ENCODE data around the gene SERPINF2. TPM values are rescaled to one million over a fixed set of nuclear protein-coding genes. Genes with fewer than 3 reads are reported as not detected.
"Not testable (repeated sequence)": the region's sequence is repeated elsewhere in the genome, so short reads cannot be mapped to it uniquely, and the experiment has no call there.

SERPINF2 gene
- total RNA-seq: 0.33 TPM
- long read RNA-seq, partial matches to known transcripts: 0 of 1 reads
- long read RNA-seq, other reads (novel, unspliced or antisense): 1 of 1 reads

DNA sequence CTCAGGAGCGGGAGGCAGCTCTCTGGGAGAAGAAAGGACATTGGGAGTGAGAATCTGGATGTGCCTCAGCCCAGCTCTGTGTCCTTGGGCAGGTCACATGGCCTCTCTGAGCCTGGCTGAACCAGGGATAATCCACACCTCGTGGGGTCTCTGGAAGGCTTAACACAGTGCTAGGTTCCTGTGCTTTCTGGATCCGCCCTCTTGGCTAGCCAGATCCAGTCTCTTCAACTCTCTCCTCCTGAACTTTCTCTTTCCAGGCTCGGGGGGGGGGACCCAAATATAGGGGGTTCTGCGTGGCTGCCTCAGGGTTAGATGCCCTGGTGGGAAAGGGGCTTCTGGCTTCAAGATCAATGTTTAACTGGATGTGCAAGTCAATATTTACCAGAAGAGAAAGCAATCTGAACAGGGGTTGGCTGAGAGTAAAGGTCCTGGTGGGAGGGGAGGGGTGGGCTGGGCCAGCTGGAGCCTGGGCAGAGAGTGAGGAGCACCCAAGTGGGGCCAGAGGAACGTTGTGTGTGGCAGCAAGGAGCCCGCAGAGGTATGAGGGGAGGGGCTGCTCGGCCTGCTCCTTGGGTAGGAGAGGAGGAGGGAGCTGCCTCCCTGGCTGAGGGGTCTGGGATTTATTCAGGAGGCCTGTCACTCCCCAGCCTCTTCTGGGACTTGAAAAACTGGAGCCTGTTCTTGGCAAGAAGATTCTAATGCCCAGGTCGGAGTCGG lies at the start of gene SERPINF2:
Gene SERPINF2 (plus strand): TSS at position 501 of the 717 bp plus-strand sequence. CDS start 2,125 bp downstream, outside the sequence.
- intact Hi-C loops (cut with micrococcal nuclease): no loop called here
- Histone ChIP-seq H3K9me3 (replicated peaks) (no peaks in the 10 kb centered on the region), H3K27ac (replicated peaks) (no peak within 1 kb of the TSS), H3K4me3 (no peak within 1 kb of the TSS), H3K4me1 (peaks cover 16% of the 10 kb centered on the region), H3K36me3 (peaks cover 8% of the 10 kb centered on the region), H3K27me3 (ENCODE audit: low read depth) (no peaks in the 10 kb centered on the region)
- no peak for DNase-seq
- TF ChIP-seq CTCF (IDR thresholded peaks at IDR 0.05; ENCODE audit: borderline replicate concordance): no peak

GRCh38 chr17:1693339-1693738 lies 49.3 kb upstream of the SERPINF2 start:
- intact Hi-C loops (cut with micrococcal nuclease): no loop called here
- no peaks in the 10 kb centered on the region for H3K36me3 ChIP-seq
- no peaks in the 10 kb centered on the region for H3K9me3 ChIP-seq (replicated peaks)
- no peaks in the 10 kb centered on the region for H3K4me1 ChIP-seq
- no peak for DNase-seq
- H3K27me3 ChIP-seq (ENCODE audit: low read depth): no peaks in the 10 kb centered on the region
- TF ChIP-seq CTCF (IDR thresholded peaks at IDR 0.05; ENCODE audit: borderline replicate concordance): no peak
- H3K4me3 ChIP-seq: no peak overlapping the region
- no peak overlapping the region for H3K27ac ChIP-seq (replicated peaks)

- no peak for TF ChIP-seq CTCF (IDR thresholded peaks at IDR 0.05; ENCODE audit: borderline replicate concordance)
Observed at GRCh38 chr17:1695365-1695764, 47.3 kb upstream of the SERPINF2 start.

DNA sequence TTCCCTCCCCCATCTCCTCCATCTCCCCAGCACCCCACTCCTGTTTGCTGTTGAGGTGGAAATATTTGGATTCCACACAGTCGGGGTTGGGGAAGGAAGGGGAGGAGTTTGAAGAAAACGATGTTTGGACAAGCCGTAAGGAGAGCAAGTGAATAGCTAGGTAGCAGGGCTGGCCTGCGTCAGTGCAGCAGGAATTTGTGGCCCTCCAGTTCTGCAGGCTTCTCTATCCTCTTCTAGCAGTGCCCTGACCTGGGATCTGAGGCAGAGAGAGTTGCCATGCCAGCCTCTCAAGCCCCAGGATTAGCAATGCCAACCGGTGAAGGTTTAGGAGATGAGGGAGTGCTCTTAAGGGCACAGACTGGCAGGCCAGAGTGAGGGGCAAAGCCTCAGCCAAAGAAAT lies 45.0 kb upstream of the SERPINF2 start:
- no peak for DNase-seq
- Histone ChIP-seq H3K9me3 (replicated peaks) (no peaks in the 10 kb centered on the region), H3K27me3 (ENCODE audit: low read depth) (no peaks in the 10 kb centered on the region), H3K27ac (replicated peaks) (no peak overlapping the region), H3K4me1 (no peaks in the 10 kb centered on the region), H3K36me3 (no peaks in the 10 kb centered on the region), H3K4me3 (no peak overlapping the region)
- intact Hi-C loops (cut with micrococcal nuclease): no loop called here
- TF ChIP-seq CTCF (IDR thresholded peaks at IDR 0.05; ENCODE audit: borderline replicate concordance): no peak

More at GRCh38 chr17:1695365-1695764, 47.3 kb upstream of the SERPINF2 start:
- Histone ChIP-seq H3K27ac (replicated peaks) (no peak overlapping the region), H3K4me3 (no peak overlapping the region), H3K4me1 (no peaks in the 10 kb centered on the region), H3K27me3 (ENCODE audit: low read depth) (no peaks in the 10 kb centered on the region), H3K9me3 (replicated peaks) (no peaks in the 10 kb centered on the region), H3K36me3 (no peaks in the 10 kb centered on the region)
- no peak for DNase-seq
- intact Hi-C loops (cut with micrococcal nuclease): no loop called here

DNA sequence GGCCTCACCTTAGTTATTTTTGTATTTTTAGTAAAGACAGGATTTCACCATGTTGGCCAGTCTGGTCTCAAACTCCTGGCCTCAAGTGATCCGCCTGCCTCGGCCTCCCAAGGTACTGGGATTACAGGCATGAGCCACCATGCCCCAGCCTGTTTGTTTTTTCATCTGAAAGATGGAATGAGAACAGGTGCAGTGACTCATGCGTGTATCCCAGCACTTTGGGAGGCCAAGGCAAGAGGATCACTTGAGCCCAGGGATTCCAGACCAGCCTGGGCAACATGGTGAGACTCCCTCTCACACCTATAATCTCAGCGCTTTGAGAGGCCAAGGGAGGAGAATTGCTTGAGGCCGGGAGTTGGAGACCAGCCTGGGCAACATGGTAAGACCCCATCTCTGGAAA lies 42.8 kb upstream of the SERPINF2 start:
- H3K4me3 ChIP-seq; H3K9me3 ChIP-seq (replicated peaks); H3K27ac ChIP-seq (replicated peaks); H3K27me3 ChIP-seq (ENCODE audit: low read depth); H3K4me1 ChIP-seq; H3K36me3 ChIP-seq; DNase-seq; intact Hi-C loops (cut with micrococcal nuclease): not testable (repeated sequence)

DNA sequence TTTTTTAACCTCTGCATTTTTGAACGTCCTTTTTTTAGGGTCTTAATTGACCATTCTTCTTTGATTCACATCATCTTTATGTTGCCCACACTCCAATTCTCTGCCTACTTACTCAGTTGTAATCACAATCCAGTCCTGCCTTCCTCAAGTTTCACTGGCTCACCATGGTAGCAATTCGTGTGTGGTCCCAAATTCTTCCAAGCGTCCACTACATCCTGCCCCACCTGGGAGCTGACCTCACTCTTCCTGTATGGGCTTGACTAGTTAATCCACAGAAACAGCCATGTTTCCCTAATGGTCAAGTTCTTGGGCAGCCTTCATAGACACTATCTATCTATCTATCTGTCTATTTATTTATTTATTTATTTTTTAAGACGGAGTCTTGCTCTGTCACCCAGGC lies 39.6 kb upstream of the SERPINF2 start:
- Histone ChIP-seq H3K4me3 (no peak overlapping the region), H3K27ac (replicated peaks) (no peak overlapping the region), H3K27me3 (ENCODE audit: low read depth) (no peaks in the 10 kb centered on the region), H3K4me1 (no peaks in the 10 kb centered on the region), H3K9me3 (replicated peaks) (no peaks in the 10 kb centered on the region), H3K36me3 (peaks cover 5% of the 10 kb centered on the region)
- DNase-seq: no peak
- no peak for TF ChIP-seq CTCF (IDR thresholded peaks at IDR 0.05; ENCODE audit: borderline replicate concordance)
- intact Hi-C loops (cut with micrococcal nuclease): no loop called here
